Effector memory CD8-positive, alpha-beta T cell (primary cell): ENCODE measurements around the gene PIP5K1A.
"Not testable (repeated sequence)": the region's sequence is repeated elsewhere in the genome, so short reads cannot be mapped to it uniquely, and the experiment has no call there.

ENCODE experiments used
- ATAC-seq: fragments of 150-1000 bp; cut with Tn5 transposase; replicated peaks from 2 replicates; pipeline ENCODE4 v1.10.0; 2021; ENCODE audit warnings: mild to moderate bottlenecking, moderate library complexity
- DNase-seq, 3 experiments: peaks; one replicate each; pipeline ENCODE4 v3.0.0; 2021
- H3K27ac Mint-ChIP-seq, 2 donors: one replicate each; pipeline ENCODE4 v1.8.0; 2022; ENCODE audit warnings: mild to moderate bottlenecking in 2 of 2, mixed read lengths in 2 of 2, moderate library complexity in 2 of 2
- H3K27me3 Mint-ChIP-seq, 2 donors: one replicate each; pipeline ENCODE4 v1.8.0; 2022; ENCODE audit warnings: mixed read lengths in 2 of 2
- H3K36me3 Mint-ChIP-seq: one replicate; pipeline ENCODE4 v1.8.0; 2022; ENCODE audit warnings: mild to moderate bottlenecking, moderate library complexity, mixed read lengths; ENCODE audit not compliant: insufficient read depth
- H3K4me1 Mint-ChIP-seq, 2 donors: one replicate each; pipeline ENCODE4 v1.8.0; 2022; ENCODE audit warnings: low read depth in 2 of 2, mixed read lengths in 2 of 2
- H3K4me3 Mint-ChIP-seq, 2 donors: one replicate each; pipeline ENCODE4 v1.8.0; 2022; ENCODE audit warnings: mild to moderate bottlenecking in 2 of 2, mixed read lengths in 2 of 2, moderate library complexity in 2 of 2
- H3K9me3 Mint-ChIP-seq, 2 donors: one replicate each; pipeline ENCODE4 v1.8.0; 2022; ENCODE audit warnings: mixed read lengths in 2 of 2

PIP5K1A gene

GRCh38 chr1:151197863-151198253 is 494 bp upstream of the PIP5K1A start:
- H3K36me3 Mint-ChIP-seq: peaks cover 31% of the 10 kb centered on the region
- ATAC-seq (no peak), DNase-seq (no peak)
- H3K9me3 Mint-ChIP-seq: no peaks in the 10 kb centered on the region
- peak overlapping the region; percentile 97 to 99 for H3K27ac Mint-ChIP-seq
- H3K4me1 Mint-ChIP-seq: peaks cover 29 to 30% of the 10 kb centered on the region in 2 donors
- H3K27me3 Mint-ChIP-seq: no peaks in the 10 kb centered on the region
- H3K4me3 Mint-ChIP-seq: peak overlapping the region; percentile 99 to 100

DNA sequence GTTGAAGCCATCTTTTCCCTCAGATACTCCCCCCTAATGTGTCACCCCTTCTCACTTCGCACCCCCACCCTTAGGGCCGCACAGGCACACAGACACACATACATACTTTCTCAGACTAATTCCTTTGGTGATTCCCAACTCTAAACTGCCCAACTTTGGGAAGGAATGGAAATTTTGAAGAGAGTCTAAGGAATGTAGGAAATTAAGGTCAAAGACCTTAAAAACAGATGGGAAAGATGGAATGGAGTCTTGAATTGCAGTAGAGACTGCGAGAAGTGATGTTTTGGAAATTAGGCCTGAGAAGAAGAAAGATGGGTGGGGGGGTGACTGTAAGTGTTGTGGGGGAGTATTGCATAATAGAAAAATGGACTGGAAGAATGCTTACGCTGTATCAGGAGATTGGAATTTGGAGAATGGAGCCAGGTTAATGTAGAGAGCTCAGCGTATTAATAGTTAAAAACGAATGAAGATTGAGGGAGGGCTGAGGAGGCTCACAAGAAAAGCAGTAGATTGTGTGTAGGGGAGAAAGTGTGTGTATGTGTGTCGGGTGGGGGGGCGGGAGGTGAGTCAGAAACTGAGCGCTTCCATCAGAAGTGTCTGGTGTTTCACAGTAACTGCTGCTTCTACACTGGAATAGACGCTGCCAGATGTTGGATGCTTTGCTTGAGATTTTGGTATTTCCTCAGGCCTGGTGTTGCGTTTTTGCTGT is 1.7 kb downstream of the PIP5K1A start:
- peak overlapping the region; percentile 97 to 99 for H3K27ac Mint-ChIP-seq
- DNase-seq (no peak), ATAC-seq (no peak)

DNA sequence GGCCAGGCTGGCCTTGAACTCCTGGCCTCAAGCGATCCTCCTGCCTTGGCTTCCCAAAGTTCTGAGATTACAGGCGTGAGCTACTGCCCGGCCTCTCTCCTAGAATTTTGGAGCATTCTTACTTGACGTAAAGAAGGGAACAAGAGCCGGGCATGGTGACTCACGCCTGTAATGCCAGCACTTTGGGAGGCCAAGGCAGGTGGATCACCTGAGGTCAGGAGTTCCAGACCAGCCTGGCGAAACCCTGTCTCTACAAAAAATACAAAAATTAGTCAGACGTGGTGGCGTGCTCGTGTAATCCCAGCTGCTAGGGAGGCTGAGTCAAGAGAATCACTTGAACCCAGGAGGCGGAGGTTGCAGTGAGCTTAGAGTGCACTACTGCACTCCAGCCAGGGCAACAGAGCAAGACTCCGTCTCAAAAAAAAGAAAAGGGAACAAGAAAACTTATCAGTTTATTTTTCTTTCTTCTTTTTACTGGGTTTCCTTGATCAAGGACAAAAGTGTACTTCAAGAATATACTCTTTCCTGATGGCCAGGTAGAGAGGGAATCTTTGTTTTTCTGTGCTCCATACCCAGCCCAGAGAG is 7.1 kb downstream of the PIP5K1A start:
- not testable (repeated sequence) for H3K4me3 Mint-ChIP-seq, H3K27ac Mint-ChIP-seq, ATAC-seq, DNase-seq, H3K9me3 Mint-ChIP-seq, H3K27me3 Mint-ChIP-seq
- H3K4me1 Mint-ChIP-seq: peaks cover 5 to 12% of the 10 kb centered on the region in 2 donors
- H3K36me3 Mint-ChIP-seq: peaks cover 50% of the 10 kb centered on the region

More for the DNA sequence above, 1.7 kb downstream of the PIP5K1A start:
- Mint-ChIP-seq H3K27me3 (no peaks in the 10 kb centered on the region), H3K4me1 (peaks cover 31 to 39% of the 10 kb centered on the region in 2 donors), H3K9me3 (no peaks in the 10 kb centered on the region), H3K36me3 (peaks cover 41% of the 10 kb centered on the region), H3K4me3 (peak overlapping the region; percentile 99 to 100)

DNA sequence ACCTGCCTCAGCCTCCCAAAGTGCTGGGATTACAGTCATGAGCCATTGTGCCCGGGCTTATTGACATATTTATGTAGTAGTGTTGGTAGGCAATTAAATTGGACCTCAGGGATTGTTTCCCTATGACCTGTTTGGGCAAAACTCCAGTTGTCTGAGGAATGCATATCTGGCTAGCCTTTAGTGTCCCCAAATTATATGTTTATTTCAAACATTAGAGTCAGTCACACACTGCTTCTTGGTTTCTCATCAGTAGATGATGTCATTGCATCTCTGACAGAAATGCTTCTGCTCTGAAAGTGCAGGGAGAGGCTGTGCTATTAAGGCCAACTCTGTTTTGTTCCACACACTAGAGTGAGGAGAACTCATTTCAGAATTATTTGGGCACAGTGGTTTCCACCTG is 12.5 kb downstream of the PIP5K1A start:
- Mint-ChIP-seq H3K27ac (peak overlapping the region in 1 of 2 donors; percentile 79), H3K4me1 (peaks cover 12 to 15% of the 10 kb centered on the region in 2 donors), H3K27me3 (no peaks in the 10 kb centered on the region), H3K9me3 (no peaks in the 10 kb centered on the region), H3K36me3 (peaks cover 55% of the 10 kb centered on the region), H3K4me3 (no peak overlapping the region)
- DNase-seq (no peak), ATAC-seq (no peak)

GRCh38 chr1:151211972-151212705 is 13.8 kb downstream of the PIP5K1A start:
- ATAC-seq: no peak
- no peaks in the 10 kb centered on the region for H3K27me3 Mint-ChIP-seq
- peaks cover 12 to 21% of the 10 kb centered on the region in 2 donors for H3K4me1 Mint-ChIP-seq

GRCh38 chr1:151213560-151213959 is 15.2 kb downstream of the PIP5K1A start:
- H3K27ac Mint-ChIP-seq: peak overlapping the region in 1 of 2 donors; percentile 51
- no peak for ATAC-seq
- no peaks in the 10 kb centered on the region for H3K9me3 Mint-ChIP-seq
- peaks cover 12 to 30% of the 10 kb centered on the region in 2 donors for H3K4me1 Mint-ChIP-seq
- peaks cover 46% of the 10 kb centered on the region for H3K36me3 Mint-ChIP-seq
- H3K4me3 Mint-ChIP-seq: no peak overlapping the region
- no peaks in the 10 kb centered on the region for H3K27me3 Mint-ChIP-seq
- no peak for DNase-seq

More at GRCh38 chr1:151211972-151212705, 13.8 kb downstream of the PIP5K1A start:
- peaks cover 50% of the 10 kb centered on the region for H3K36me3 Mint-ChIP-seq
- no peaks in the 10 kb centered on the region for H3K9me3 Mint-ChIP-seq
- H3K27ac Mint-ChIP-seq: peak overlapping the region; percentile 79 to 87
- no peak for DNase-seq
- peak overlapping the region in 1 of 2 donors; percentile 14 for H3K4me3 Mint-ChIP-seq

DNA sequence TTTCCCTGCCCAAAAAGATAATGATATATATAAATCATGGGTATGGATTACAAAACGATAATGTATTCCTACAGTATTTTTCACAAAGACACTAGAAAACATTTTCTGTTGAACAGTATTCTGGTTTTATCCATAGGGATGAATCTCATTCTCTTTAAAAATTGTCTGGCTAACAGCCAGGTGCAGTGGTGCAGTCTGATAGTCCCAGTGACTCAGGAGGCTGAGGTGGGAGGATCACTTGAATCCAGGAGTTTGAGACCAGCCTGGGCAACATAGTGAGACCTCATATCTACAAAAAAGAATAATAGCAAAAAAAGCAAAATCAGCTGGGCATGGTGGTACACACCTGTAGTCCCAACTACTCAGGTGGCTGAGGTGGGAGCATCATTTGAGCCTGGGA is 23.3 kb downstream of the PIP5K1A start:
- Mint-ChIP-seq H3K36me3 (peaks cover 26% of the 10 kb centered on the region), H3K27me3 (no peaks in the 10 kb centered on the region), H3K27ac (no peak overlapping the region), H3K9me3 (no peaks in the 10 kb centered on the region), H3K4me1 (peaks cover 3 to 15% of the 10 kb centered on the region in 2 donors), H3K4me3 (no peak overlapping the region)
- no peak for ATAC-seq
- no peak for DNase-seq

- H3K9me3 Mint-ChIP-seq: no peaks in the 10 kb centered on the region
- H3K4me3 Mint-ChIP-seq: no peak overlapping the region
- no peak overlapping the region for H3K27ac Mint-ChIP-seq
- no peak for DNase-seq
- H3K27me3 Mint-ChIP-seq: no peaks in the 10 kb centered on the region
- no peak for ATAC-seq
- H3K4me1 Mint-ChIP-seq: peaks cover 3 to 13% of the 10 kb centered on the region in 2 donors
- peaks cover 29% of the 10 kb centered on the region for H3K36me3 Mint-ChIP-seq
Observed at GRCh38 chr1:151222130-151222529, 23.8 kb downstream of the PIP5K1A start.

- peaks cover 89% of the 10 kb centered on the region for H3K36me3 Mint-ChIP-seq
- no peaks in the 10 kb centered on the region for H3K4me1 Mint-ChIP-seq
Observed at GRCh38 chr1:151235235-151235634, 36.9 kb downstream of the PIP5K1A start.

GRCh38 chr1:151237678-151238466 is 39.5 kb downstream of the PIP5K1A start:
- H3K27me3 Mint-ChIP-seq: no peaks in the 10 kb centered on the region
- no peaks in the 10 kb centered on the region for H3K4me1 Mint-ChIP-seq
- DNase-seq: no peak
- no peaks in the 10 kb centered on the region for H3K9me3 Mint-ChIP-seq
- H3K36me3 Mint-ChIP-seq: peaks cover 99% of the 10 kb centered on the region
- peak overlapping the region in 1 of 2 donors; percentile 32 for H3K27ac Mint-ChIP-seq
- no peak overlapping the region for H3K4me3 Mint-ChIP-seq
- ATAC-seq: no peak

More at GRCh38 chr1:151235235-151235634, 36.9 kb downstream of the PIP5K1A start:
- ATAC-seq (no peak), DNase-seq (no peak)
- Mint-ChIP-seq H3K27ac (peak overlapping the region; percentile 12 to 65), H3K9me3 (no peaks in the 10 kb centered on the region), H3K27me3 (no peaks in the 10 kb centered on the region), H3K4me3 (no peak overlapping the region)

DNA sequence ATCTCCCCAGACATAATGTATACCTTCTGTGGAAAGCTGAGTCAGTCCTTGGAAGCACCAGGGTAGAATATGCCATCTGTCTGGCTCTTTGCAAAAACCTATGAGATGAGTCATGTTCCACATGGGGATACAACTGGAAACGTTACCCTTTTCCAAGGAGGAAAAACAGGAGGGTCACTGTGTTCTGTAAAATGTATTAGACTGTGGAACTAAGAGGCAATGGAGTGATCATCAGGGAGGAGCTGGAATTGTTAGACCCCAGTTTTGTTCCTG is 40.1 kb downstream of the PIP5K1A start:
- Mint-ChIP-seq H3K27ac (peak overlapping the region in 1 of 2 donors; percentile 32), H3K9me3 (no peaks in the 10 kb centered on the region), H3K27me3 (no peaks in the 10 kb centered on the region), H3K4me1 (no peaks in the 10 kb centered on the region), H3K4me3 (no peak overlapping the region), H3K36me3 (peaks cover 99% of the 10 kb centered on the region)
- ATAC-seq (no peak), DNase-seq (no peak)

- H3K4me3 Mint-ChIP-seq: no peak overlapping the region
- H3K9me3 Mint-ChIP-seq: no peaks in the 10 kb centered on the region
- peak overlapping the region in 1 of 2 donors; percentile 46 for H3K27ac Mint-ChIP-seq
- H3K27me3 Mint-ChIP-seq: no peaks in the 10 kb centered on the region
- no peak for ATAC-seq
- no peak for DNase-seq
- H3K4me1 Mint-ChIP-seq: no peaks in the 10 kb centered on the region
- H3K36me3 Mint-ChIP-seq: peaks cover 89% of the 10 kb centered on the region
Observed at GRCh38 chr1:151242442-151242841, 44.1 kb downstream of the PIP5K1A start.

DNA sequence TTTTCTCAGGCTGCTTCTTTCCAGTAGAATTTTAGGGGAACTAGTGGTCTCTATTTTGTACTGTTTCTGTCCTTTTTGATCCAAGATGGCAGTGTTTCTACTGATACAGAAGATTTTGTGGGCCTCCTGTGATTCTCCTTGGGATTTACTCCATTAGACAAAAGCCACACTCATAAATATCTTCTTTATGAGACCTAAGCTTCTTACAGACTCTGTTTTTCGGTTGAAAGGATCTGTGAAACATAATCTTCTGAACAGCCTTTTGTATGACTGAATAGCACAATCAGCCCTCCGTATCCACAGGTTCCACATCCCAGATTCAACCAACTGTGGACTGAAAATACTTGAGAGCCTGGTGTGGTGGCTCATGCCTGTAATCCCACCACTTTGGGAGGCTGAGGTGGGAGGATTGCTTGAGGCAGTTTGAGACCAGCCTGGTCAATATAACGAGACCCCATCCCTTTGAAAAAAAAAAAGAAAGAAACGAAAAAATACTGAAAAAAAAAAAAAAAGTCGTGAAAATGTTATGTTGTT is 45.4 kb downstream of the PIP5K1A start:
- Mint-ChIP-seq H3K9me3 (no peaks in the 10 kb centered on the region), H3K27me3 (no peaks in the 10 kb centered on the region), H3K36me3 (peaks cover 89% of the 10 kb centered on the region), H3K4me3 (no peak overlapping the region), H3K4me1 (no peaks in the 10 kb centered on the region), H3K27ac (peak overlapping the region in 1 of 2 donors; percentile 46)
- DNase-seq: no peak
- ATAC-seq: no peak
